A549 treated with dexamethasone at 1 μM for 4 hours (cell line): ENCODE measurements around the gene STARD8. TPM values are rescaled to one million over a fixed set of nuclear protein-coding genes. Genes with fewer than 3 reads are reported as not detected.

Source experiments
- total RNA-seq: library from RNA; stranded (reverse); fragments of 200-300 nt; extraction: Qiagen RNA extraction; gene quantifications from 5 replicates; pipeline ENCODE4 v1.2.3, GENCODE V29; 2022

STARD8 gene, protein sequence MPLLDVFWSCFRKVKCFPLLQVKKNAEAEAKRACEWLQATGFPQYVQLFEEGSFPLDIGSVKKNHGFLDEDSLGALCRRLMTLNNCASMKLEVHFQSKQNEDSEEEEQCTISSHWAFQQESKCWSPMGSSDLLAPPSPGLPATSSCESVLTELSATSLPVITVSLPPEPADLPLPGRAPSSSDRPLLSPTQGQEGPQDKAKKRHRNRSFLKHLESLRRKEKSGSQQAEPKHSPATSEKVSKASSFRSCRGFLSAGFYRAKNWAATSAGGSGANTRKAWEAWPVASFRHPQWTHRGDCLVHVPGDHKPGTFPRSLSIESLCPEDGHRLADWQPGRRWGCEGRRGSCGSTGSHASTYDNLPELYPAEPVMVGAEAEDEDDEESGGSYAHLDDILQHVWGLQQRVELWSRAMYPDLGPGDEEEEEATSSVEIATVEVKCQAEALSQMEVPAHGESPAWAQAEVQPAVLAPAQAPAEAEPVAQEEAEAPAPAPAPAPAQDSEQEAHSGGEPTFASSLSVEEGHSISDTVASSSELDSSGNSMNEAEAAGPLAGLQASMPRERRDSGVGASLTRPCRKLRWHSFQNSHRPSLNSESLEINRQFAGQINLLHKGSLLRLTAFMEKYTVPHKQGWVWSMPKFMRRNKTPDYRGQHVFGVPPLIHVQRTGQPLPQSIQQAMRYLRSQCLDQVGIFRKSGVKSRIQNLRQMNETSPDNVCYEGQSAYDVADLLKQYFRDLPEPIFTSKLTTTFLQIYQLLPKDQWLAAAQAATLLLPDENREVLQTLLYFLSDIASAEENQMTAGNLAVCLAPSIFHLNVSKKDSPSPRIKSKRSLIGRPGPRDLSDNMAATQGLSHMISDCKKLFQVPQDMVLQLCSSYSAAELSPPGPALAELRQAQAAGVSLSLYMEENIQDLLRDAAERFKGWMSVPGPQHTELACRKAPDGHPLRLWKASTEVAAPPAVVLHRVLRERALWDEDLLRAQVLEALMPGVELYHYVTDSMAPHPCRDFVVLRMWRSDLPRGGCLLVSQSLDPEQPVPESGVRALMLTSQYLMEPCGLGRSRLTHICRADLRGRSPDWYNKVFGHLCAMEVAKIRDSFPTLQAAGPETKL
- 1.3 to 1.8 TPM (median 1.6 TPM) in 5 replicates for total RNA-seq

GRCh38 chrX:68647156-68647957 lies at the start of gene STARD8:
TSS of gene STARD8 (plus strand) at chrX:68647666. CDS start at chrX:68647883, 217 bp downstream.

Other genes with a start within 250 kb of the STARD8 start
- gene OPHN1, start 214.2 kb upstream of the STARD8 start, total RNA-seq = 1.5 to 2.6 TPM (median 1.9 TPM) in 5 replicates
- 24.8 to 32.4 TPM (median 27.2 TPM) in 5 replicates for gene YIPF6, start 148.6 kb upstream of the STARD8 start, total RNA-seq
- gene EFNB1, start 181.4 kb downstream of the STARD8 start, total RNA-seq = 8.0 to 11.3 TPM (median 9.6 TPM) in 5 replicates